DMS153 treated with DMSO at 0.1 percent for 48 hours (cell line): Measurements from ENCODE around the gene PGLYRP2.

Source experiments
- DNase-seq: peaks from one replicate; lab custom pipeline; 2025; ENCODE audit not compliant: unreplicated experiment; lab: John Stamatoyannopoulos, UW

Gene PGLYRP2

DNA sequence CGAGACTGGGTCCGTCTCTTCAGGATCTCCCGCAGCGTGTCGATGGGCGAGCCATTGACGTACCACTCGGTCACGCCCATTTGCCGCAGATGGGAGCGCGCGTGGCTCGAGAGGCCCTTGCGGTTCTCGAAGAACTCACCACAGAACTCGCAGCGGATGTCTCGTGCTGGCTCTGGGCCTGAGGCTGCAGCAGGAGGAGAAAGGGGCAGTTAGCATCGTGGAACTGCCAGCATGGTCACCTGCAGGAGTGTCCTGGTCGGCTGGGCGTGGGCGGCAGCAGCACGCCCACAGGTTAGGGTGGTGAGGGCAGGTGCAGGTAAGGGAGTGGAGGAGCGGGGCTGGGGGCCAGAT, 52.0 kb downstream of the PGLYRP2 start:
- no peak for DNase-seq

DNA sequence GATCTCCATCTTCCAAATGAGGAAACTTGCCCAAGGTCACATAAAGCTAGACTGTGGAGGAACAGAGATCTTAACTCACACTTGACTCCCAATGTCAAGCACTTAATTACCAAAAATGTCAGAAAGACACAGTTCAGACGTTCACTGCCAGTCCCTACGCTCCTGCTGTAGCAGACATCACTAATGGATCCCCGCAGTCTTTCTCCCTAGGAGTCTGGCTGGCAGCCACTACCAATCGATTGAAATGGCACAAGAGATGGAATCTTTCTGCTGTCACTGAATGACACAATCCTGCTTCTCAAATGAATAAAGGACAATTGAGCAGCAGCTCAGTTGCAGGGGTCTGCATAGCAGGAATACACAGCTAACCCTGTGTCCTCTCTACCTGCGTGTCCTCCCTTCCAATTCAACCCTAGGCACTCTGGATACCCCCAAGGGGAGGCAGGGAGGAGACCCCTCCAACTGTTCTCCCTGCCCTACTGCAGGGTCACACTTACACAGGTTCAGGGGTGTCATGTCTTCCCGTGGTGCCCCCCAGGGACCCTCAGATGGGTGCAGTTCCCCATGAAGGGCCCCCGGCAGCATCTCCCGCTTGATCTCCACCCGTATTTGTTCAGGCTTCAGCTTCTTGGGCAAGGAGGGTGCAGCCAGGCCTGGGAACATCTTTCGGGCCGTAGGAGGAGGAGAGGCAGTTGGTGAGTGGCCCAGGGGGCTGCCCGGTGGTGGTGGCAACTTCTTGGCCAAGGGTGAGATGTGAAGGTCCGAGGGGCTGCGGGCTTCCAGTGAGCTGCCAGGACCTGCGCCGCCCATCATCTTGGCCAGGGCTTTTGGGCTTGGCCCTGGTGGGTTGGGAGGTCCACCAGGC, 52.6 kb downstream of the PGLYRP2 start:
- no peak for DNase-seq

DNA sequence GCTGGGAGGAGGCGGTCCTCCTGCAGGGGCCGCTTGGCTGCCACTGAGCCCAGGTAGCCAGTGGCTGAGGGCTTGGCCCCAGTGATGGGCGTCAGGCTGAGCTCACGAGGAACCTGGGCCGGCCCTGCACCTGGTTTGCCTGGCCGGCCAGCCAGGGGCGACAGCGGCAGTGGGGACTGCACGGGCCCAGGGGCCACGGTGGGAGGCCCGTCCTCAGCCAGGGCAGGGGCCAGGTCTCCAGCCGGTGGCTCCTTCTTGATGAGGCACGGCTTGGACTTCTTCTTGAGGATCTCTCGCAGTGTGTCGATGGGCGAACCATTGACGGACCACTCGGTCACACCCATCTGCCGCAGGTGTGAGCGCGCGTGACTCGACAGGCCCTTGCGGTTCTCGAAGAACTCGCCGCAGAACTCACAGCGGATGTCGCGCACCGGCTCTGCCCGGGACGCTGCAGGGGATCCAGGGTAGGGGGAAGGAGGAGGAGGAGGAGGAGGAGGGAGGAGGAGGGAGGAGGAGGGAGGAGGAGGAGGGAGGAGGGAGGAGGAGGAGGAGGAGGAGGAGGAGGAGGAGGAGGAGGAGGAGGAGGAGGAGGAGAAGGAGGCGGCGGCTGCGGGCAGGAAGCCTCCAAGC, 53.9 kb downstream of the PGLYRP2 start:
- no peak for DNase-seq

DNA sequence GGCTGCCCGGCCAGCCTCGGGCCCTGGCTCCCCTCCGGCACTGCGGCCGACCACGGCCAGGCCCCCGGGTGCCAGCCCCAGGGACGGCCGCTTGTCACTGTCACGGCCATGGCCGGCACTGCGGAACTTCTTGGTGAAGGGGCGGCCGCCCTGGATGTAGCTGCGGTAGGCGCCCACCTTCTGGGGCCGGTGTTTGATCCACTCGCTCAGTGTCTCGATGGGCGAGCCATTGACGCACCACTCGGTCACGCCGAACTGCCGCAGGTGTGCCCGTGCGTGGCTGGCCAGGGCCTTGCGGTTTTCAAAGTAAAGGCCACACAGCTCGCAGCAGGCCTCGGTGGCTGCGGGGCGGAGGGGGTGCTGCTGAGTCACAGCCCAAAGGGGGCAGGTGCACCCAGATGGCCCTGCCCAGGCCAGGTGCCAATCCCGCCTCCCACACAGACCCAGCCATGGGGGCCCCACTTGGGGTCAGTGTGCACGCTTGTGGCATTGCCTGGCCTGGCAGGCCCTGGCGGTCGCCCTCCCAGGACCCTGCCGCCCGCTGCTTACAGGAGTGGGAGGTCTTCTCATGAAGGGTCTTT, 54.5 kb downstream of the PGLYRP2 start:
- no peak for DNase-seq

DNA sequence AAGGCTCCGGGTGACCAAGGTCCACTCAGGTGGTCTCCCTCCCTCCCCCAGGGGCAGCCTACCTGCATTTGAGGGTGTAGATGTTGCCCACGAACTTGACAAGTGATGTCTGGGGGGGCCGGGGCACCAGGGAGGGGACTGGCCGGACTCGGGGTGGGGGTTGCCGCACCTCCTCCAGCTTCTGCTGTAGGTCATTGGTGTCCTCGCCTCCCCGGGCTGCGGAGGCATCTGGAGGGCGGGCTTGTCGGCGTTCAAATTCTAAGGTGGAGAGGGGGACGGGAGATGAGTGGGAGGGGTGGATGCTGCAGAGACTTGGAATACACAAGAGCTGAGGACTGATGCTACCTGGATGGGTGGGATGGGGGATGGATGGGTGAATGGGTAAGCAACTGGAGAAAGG, 55.2 kb downstream of the PGLYRP2 start:
- no peak for DNase-seq

DNA sequence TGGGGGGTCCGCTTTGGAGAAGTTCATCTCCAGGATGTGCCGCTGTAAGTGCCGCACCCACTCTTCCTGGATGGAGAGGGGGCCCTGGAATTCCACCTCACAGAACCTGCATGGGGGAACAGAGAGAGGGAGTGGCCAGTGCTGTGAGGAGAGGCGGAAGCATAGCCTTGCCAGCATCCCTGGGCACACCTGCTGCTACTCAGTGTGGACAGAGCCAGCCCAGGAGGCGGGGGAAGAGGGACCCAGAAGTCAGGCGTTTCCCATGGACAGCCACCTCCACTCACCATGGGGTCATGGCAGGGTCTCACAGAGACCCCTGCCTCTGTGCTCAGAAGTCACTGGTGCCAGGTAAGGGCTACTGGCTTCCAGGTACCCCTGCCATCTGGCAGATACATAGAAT, 56.2 kb downstream of the PGLYRP2 start:
- DNase-seq: no peak

DNA sequence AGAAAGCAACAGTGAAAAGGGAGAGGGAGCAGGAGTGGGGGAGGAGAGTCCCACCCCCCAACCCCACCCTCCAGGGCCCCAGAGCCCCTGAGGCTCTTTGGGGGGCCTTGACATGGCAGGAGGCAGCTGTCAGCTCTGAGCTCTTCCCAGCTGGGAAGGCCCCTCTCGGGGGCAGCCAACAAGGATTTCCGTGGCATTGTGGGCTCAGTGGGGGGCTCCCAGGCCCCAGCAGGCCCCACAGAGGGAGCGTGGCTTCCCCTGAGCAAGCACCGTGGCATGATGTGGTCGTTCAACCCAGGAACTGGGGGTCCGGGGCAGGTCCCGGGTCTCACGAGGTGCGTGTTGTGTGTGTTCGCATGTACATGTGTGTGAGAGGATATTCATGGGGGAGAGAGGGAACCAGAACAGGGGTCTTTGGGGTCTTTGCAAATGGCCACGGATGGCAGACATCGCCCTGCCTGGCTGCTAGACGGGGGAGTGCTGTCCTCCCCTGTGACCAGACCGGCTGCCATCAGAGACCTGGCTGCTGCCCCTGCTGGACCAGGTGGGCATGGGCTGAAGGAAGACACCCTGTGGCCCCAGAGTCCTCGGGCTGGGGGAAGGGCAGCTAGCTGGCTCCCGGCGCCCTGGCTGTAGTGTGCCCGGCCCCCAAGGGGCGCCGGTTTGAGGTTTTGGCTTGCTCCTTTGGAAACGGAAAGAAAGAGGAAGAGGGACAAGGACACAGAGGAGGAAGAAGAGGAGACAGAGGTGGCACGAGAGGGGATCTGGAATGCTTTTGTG, 56.8 kb downstream of the PGLYRP2 start:
- DNase-seq: no peak

DNA sequence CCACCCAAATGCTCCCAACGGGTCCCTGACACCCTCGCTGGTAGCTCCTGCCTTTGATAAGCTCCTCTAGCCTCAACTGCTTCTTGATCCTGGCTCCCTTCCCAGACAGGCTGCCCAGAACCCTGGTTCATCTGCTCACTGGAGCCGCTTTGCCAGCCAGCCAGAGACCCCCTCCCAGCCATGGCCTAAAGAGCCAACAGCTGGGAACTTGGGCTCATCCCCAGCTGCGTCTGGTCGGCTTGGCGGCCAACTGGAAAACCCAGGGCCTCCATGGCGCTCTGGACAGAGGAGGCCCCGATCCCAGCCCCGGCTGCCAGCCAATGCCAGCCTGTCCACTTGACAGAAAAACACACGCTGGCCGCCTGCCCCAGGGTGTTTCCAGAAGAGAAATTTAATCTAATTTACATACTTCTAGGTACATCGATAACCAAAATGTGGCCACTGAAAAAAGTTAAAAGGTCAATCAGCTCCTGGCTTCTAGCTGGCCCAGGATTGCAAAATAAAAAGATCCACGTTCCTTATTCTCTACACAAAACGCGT, 57.5 kb downstream of the PGLYRP2 start:
- DNase-seq: no peak

DNA sequence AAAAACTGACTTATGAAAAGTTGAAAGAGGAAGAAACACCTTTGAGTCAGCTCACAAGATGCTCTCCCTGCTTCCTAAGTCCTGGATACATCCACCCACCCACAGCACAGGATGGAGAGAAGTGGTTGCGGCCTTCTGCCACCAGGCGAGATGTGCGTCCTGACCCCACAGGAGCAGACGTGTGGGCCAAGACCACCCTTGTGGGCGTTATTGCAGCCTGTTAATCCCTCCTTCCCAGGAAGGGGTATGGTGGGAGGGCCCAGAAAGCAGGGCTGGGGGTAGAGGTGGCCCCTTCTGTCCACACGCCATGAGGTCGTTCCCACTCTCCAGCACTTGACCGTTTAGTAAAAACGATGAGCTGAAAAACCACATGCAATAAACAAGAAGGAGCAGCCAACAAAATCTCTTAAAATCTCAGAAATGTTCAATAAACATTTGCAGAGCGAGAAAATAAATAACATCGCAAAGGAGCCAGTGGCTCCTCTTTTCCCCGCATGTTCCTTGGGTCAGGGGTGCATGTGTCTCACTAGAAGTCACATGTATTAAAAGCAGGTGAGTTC, 58.1 kb downstream of the PGLYRP2 start:
- DNase-seq: no peak

DNA sequence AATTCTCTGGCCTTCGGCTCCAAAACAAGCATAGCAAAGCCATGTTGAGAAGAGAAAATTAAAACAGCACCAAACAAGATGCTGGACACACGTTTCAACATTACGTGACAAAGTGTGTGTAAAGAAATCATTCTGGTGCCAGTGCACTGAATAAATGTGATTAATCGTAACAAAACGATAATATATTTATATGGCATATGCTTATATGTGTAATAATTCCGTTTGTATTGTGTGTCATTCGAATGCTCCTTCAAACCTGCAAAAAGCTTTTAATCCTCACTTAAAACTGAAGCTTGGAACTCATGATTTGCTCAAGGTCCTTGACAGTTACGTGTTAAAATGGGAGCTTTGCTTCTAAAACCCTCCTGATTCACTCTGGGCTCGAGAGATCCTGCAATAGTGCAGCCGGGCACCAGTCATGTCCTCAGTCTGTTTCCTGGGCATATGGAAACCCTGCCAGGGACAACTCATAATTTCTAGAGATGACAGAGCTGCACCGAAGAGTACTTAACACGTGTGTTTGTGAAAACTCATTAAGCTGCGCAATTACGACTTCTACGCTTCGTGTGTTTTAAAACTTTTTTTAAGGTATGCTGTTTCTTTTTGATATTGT, 59.8 kb downstream of the PGLYRP2 start:
- DNase-seq: no peak
